ENCODE data around the gene FADS1.

The FADS1 gene

GRCh38 chr11:61771195-61771894 lies 45.5 kb downstream of the FADS1 start:
- intact Hi-C loops (cut with DNase I), result no loop called here
- DNase-seq, result no peak

DNA sequence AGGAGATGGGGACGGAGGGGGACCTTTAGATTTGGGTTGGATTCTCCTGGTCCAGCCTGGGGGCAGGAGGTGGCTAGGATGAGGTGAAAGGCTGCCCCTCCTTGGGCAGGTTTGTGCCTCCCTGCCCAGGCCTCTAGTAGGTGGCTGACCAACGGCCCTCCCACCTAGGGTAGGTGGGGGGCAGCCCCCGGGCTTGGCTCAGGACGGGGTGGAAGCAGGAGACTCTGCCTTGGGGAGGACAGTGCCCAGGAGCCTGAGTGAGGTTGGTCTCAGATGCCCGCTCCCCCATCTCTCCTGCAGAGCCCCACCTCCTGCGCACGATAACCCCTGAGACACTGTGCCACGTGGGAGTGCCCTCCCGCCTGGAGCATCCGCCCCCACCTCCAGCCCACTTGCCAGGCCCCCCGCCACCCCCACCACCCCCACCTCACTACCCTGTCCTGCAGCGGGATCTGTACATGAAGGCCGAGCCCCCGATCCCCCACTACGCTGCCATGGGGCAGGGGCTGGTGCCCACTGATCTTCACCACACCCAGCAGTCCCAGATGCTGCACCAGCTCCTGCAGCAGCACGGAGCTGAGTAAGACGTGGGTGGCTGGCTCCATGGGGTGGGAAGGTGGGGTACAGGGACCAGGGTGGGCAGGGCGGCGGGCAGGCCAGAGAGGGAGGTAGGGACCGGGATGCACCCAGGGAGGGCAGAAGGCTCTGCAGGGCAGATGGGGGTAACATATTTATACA lies 46.7 kb downstream of the FADS1 start:
- intact Hi-C loops (cut with DNase I), result no loop called here

DNA sequence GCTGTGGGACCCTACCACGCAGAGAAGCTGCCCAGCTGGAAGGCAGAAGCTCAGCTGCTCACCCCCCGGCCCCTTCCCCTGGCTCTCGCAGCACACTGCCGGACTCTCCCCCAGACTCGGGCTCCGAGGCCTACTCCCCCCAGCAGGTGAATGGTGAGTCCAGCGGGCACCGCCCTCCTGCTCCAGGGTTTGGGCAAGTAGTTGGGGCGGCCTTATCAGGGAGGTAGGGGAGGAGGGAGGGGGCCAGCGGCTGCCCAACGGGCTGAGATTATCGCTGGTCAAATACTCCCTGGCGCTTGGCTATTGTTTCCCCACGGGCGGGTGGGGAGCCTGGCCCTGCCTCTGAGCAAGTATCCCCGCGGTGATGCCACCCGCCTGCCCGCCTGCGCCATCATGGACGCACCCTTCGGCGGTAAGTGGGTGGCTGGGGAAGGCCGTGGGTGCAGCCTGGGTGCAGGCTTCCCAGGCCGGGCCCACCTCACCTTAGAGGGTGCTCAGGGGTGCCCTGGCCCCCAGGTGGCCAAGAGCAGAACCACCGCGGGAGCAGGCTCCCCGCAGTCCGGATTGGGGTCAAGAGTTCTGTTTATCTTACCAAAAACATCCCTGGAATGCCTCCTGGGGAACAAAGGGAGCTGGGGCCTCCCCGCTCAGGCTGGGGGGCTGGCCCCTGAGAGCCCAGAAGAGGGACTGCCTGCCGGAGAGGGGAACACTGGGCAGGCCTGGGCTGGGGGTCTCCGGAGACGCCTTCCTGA lies 47.5 kb downstream of the FADS1 start:
- intact Hi-C loops (cut with DNase I), result no loop called here
- DNase-seq, result no peak

More for the DNA sequence above, 46.7 kb downstream of the FADS1 start:
- DNase-seq, result peak in 5 of 42 donors; percentile 30 to 45 (median 34)

GRCh38 chr11:61768376-61769076 lies 48.3 kb downstream of the FADS1 start:
- intact Hi-C loops (cut with DNase I), result no loop called here
- DNase-seq, result no peak

- DNase-seq, result no peak
- intact Hi-C loops (cut with DNase I), result no loop called here
Measured at GRCh38 chr11:61766353-61766841, 50.4 kb downstream of the FADS1 start.

GRCh38 chr11:61765550-61766253 lies 51.1 kb downstream of the FADS1 start:
- no peak for DNase-seq
- intact Hi-C loops (cut with DNase I), result no loop called here

DNA sequence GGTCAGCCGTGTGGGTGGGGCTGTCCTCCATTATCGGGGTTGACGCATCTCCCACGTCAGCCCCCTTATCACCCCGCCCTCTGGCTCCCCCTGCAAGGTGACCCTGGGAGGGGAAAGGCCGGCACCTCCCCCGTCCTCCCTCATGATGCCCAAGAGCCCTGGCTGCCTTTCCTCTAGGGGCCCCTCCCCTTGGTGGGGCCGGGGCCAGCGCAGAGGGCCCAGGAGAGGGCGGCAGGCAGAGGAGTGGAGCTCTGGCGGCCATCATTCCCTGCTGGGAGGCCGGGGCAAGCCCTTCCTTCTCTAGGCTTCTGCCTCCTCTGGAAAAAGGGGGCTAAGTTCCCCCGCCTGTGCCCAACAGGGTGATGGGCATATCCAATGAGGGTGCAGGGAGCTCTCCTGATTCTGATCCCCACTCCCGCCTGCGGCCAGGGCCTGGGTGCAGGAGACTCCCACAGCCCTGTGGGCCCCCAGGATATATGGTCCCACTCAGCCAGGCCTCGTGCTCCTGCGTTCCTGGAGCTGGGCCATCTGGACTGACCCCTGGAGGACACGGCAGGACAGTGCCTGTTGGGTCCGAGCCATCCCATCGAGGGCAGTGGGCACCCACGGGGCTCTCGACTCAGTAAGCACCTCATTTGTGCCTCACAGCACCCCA lies 52.1 kb downstream of the FADS1 start:
- DNase-seq, result no peak
- intact Hi-C loops (cut with DNase I), result no loop called here

DNA sequence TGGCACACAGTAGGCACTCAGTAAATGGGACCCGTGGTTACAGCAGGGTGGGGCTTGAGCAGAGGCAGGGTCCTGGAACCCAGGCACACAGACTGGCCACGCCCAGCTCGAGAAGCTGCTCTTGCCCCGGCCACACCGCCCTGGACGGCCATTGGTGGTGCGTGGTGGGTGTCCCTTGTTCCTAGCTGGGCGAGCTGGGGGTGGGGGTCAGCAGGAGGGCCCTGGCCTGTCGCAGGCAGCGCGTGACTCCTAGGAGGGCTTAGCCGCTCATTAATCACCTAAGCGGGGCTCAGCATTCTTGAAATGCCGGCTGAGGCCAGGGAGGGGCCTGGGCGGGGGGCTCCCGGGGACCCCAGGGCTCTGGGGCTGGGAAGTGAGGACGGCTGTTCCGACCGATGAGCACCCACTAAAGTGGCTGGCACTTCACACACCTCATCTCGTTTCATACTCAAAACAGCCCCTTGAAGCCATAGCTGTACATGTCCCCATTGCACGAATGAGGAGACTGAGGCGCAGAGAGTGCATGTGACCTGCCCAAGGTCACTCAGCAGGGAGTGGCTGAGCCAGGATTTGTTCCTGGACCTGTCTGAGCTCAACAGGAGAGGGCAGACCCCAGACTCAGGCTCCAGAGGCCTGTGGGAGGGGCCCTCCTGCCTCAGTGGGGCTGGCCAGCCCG lies 52.7 kb downstream of the FADS1 start:
- intact Hi-C loops (cut with DNase I), result no loop called here
- no peak for DNase-seq

DNA sequence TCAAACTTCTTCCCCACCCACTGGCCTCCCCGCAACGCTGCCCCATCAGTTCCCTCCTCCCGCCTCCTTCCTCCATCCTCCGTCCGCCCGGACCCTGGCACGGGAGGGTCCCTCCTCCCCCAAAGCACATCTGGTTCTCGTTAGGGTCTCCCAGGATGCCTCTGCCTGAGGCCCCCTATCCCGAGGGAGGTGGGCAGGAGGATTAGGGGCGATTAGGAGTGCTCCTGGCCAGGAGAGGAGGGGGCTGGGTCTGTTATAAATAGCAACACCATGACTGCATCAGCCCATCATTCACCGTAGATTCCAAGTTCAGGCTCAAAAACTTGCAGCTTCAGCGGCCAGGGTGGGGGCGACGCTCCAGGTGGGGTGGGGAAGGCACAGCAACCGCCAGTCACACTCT lies 54.0 kb downstream of the FADS1 start:
- intact Hi-C loops (cut with DNase I), result no loop called here
- no peak for DNase-seq

DNA sequence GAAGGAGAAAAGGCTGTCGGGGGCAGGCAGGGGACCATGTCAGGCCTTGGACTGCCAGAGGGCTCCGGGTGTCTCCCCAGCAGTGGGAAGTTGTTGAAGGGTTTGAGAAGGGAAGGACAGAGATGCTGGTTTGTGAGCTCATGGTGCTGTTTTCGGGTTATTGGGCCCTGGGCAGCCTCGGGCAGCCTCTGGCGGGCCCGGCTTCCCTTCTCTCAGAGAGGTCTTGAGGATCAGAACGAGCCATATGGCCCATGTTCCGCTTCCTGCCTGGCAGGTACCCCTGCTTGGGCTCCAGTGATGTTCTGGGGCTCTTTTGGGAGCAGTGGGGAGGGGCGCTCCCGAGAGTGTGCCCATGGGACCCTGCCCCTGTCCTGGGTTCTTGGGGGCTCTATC lies 54.6 kb downstream of the FADS1 start:
- intact Hi-C loops (cut with DNase I), result no loop called here
- DNase-seq, result no peak

- peak in 4 of 42 donors; percentile 42 to 74 (median 51) for DNase-seq
- intact Hi-C loops (cut with DNase I), result no loop called here
Measured at GRCh38 chr11:61761440-61762222, 55.2 kb downstream of the FADS1 start.

DNA sequence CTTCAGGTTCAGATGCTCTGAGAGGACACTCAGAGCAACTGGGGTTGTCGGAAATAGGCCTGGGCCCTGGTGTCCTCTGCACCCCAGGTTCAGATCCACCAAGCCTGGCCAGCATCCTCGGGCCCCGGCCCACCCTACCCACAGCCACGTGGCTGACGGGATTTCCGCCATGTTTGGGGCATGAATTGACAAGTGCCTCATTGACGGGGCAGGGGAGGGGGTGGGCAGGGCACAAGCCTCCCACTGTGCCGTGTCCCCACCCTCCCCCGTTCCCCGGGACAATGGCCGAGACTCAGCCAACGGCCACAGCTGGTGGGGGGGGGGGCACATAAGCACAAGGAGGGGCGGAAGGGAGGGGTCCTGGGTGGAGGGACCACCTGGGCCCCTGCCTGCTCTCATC lies 55.9 kb downstream of the FADS1 start:
- intact Hi-C loops (cut with DNase I), result no loop called here
- peak; percentile 80 to 98 (median 92) for DNase-seq

DNA sequence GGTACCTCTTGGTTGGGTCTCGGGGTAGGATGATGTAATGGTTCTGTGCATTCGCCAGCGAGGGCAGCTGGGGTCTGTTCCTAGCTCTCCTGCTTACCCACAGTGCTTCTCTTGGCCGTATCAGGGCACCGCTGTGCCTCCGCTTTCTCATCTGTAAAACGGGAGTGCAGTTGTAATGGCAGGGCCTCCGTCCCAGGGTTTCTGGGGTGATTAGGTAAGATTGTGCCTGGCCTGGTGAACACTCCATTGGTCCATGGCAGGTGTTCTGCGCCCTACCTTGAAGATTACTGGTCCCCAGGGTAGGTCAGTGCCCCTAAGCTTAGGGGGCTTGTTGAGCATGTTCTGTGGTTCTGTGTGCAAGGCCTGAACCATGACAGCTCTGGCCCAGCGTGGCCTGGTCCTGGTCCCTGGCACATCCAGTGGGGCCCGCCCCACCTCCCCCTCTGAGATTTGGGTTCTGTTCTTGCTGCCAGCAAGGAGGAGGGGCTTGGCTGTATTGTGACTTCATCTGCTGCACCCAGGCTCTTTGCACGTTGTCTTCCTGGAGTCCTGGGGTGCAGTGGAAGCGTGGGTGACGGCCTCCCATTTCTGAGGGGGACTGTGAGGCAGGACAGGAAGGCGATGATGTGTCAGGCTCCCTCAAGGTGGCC lies 59.5 kb downstream of the FADS1 start:
- DNase-seq, result peak in 38 of 42 donors; percentile 26 to 88 (median 63)
- intact Hi-C loops (cut with DNase I), result no loop called here

GRCh38 chr11:61756452-61757212 lies 60.2 kb downstream of the FADS1 start:
- intact Hi-C loops (cut with DNase I), result no loop called here
- DNase-seq, result peak in 5 of 42 donors; percentile 60 to 71 (median 64)

DNA sequence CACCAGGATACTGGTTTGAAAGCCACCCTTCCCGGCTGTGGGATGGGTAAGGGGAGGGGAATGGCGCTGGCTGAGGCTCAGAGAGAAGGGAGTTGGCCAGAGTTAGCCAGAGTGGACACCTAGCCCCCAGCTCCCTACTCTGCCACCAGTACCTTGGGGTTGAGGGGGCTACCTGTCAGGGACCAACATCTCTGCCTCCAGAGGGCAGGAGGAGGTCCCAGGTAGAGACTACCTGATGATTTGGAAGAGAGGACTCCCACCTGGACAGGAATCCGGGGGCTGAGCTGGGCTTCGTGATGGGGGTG lies 60.7 kb downstream of the FADS1 start:
- DNase-seq, result no peak
- intact Hi-C loops (cut with DNase I), result no loop called here
